UCSD-AML1 (cell line): ENCODE measurements around the gene FLVCR1.
"Not testable (repeated sequence)": the region's sequence is repeated elsewhere in the genome, so short reads cannot be mapped to it uniquely, and the experiment has no call there.

Source experiments
- DNase-seq: peaks from one replicate; lab custom pipeline; 2025; ENCODE audit not compliant: unreplicated experiment; lab: John Stamatoyannopoulos, UW

Gene FLVCR1

DNA sequence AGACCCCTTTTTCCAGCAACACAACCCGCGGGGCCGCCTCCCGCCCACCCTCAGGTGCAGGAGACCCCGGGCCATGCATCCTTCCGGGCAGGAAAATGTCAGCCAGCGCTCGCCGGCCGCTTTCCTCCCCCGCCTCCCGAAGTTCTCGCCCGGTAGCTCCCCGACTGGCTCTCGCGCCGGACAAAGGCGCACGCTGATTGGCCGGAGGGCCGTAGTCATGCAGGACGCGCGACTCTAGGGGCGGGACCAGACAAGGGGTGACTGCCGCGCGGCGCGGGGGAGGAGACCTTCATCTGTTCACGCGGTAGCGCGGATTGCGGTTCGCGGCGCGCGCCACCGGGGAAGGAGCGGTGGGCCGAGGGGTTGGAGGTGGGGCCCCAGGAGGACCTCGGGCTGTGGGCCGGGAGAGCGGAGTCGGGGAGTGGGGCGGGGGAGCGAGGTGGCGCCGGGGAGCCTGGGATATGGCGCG is at the start of gene FLVCR1:
TSS of gene FLVCR1 (plus strand) at position 284 of the 469 bp plus-strand sequence. CDS start at position 462, 178 bp downstream.
- peak; percentile 96 for DNase-seq

DNA sequence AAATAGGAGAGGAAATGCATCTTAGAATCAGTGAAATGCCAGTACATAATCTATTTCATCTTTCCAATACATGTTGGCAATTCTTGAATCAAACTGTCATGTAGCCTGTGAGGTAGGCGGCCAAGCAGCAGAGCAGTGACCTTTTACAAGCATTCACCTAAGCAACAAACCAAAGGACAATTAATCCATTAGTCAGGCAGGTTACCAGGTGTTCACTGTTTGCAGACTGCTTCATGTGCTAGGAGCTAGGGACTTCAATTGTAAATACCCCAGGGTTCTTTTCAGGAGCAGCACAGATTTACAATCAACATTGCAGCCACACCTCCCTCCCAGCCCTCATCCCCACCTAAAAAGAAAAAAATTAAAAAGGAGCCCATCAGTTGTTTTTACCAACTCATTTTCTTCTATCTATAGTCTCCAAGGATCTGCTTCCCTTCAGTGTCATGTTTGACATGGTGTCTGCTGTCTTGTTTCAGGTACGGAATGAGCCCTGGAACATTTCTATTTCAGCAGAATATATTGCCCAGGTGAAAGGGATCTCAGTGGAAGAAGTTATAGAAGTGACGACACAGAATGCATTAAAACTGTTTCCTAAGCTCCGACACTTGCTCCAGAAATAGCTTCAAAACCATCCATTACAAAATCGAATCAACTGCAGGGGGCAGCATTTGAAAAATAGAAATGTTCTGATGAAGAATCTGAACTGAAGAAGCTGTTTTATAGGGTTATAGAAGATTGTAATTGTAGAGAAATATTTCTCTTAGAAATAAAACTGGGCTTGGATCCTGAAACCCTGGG is 43.3 kb upstream of the FLVCR1 start:
- DNase-seq, result no peak

GRCh38 chr1:212816567-212817278 is 41.4 kb upstream of the FLVCR1 start:
- no peak for DNase-seq

- DNase-seq, result no peak
Observed at GRCh38 chr1:212819726-212820125, 38.3 kb upstream of the FLVCR1 start.

- no peak for DNase-seq
Observed at GRCh38 chr1:212820969-212821368, 37.1 kb upstream of the FLVCR1 start.

DNA sequence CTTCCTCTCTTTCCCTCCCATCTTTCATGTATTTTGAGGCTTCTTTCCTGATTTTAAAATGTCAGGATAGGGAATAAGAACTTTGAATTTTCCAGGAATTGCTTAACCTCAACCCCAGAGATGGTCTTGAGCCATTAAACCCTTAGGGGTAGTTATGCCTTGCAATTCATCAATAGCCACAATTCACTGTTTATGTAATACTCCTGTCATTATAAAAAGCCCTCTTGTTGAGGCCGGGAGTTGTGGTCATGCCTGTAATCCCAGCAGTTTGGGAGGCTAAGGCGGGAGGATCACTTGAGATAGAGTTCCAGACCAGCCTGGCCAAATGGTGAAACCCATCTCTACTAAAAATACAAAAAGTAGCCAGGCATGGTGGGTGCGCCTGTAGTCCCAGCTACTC is 35.1 kb upstream of the FLVCR1 start:
- DNase-seq, result no peak

- no peak for DNase-seq
Observed at GRCh38 chr1:212824201-212824600, 33.9 kb upstream of the FLVCR1 start.

DNA sequence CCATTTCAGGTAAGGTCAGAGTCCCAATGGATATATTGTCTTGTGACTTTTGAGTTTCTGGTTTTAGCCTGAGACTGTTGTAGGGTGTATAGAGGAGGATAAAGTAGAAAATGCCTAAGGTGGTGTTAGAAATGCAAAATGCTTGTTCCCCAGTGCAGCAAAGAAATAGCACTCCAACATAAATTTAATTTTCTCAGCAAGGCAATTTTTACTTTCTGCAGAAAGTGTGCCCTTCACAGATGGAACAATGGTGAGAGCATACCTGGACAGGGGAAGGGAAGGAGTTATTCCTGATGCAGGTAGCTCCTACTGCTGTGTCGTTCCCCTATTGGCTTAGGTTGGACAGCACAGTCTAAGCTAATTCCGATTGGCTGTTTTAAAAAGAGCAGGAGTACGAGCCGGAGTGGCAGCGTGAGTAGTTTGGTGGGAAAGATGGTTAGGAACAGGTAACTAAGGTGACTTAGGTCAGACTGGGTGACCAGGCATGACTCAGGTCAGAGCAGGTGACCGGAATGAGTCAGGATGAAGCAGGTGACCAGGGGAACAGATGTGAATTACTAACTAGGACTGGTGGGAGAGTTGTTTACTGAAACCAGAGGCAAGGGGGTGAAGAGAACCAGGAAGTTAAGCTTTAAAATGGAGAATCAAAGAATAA is 32.1 kb upstream of the FLVCR1 start:
- no peak for DNase-seq

- DNase-seq, result no peak
Observed at GRCh38 chr1:212827171-212827776, 30.8 kb upstream of the FLVCR1 start.

DNA sequence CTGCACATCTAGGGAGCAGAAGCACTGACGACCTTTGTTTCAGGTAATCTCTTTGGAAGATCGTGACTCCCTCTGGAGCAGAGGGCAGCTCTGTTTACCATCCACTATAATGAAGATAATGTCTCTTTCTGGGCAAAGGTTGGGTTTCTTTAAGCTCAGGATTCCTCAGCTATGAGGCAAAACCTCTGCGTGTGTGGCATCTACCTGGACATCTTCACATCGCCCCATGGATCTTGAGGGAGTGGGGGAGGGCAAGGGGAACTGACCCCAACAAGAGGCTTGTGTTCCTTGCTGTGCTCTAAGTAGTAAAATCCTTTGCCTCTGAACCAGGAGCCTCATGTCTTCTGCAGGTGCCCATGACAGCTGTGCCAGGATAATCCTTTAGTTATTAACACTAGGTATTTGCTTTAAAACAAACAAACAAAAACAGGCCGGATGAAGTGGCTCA is 30.2 kb upstream of the FLVCR1 start:
- no peak for DNase-seq

GRCh38 chr1:212828395-212828794 is 29.7 kb upstream of the FLVCR1 start:
- DNase-seq, result no peak

DNA sequence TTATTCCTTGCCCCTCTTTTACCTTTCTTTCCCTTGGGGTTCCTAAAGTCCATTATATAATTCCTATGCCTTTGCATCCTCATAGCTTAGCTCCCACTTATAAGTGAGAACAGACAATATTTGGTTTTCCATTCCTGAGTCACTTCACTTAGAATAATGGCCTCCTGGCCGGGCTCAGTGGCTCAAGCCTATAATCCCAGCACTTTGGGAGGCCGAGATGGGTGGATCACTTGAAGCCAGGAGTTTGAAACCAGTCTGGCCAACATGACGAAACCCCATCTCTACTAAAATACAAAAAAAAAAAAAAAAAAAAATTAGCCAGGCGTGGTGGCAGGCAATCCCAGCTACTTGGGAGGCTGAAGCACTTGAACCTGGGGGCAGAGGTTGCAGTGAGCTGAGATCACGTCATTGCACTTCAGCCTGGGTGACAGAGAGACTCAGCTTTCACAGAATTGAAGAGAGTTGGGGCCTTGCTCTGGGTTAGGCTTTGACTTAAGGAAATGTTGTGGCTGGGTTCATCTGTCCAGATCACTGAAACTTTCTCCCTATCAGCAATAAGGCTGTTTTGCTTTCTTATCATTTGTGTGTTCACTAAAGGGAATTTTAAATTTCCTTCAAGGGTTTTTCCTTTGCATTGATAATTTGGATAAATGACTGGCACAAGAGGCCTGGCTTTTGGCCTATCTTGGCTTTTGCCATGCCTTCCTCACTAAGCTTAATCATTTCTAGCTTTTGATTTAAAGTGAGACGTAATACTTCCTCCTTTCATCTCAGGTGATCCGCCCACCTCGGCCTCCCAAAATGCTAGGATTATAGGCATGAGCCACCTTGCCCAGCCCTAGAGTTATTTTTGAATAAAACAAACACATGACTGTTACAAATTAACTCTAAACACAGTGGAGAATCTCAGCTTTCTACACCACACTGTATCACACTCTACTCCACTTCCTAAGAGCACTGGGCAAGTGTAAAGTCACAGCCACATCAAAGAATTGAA is 24.6 kb upstream of the FLVCR1 start:
- not testable (repeated sequence) for DNase-seq

DNA sequence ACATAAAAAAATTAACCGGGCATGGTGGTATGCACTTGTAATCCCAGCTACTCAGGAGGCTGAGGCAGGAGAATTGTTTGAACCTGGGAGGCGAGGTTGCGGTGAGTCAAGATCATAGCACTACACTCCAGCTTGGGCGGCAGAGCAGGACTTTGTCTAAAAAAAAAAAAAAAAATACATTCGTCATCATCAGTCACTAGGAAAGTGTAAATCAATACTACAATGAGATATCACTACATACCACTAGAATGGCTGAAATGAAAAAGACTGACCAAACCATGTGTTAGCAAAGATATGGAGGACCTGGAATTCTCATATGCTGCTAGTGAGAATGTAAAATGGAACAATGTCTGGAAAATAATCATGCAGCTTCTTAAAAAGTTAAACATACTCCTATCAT is 19.9 kb upstream of the FLVCR1 start:
- DNase-seq, result no peak

- not testable (repeated sequence) for DNase-seq
Observed at GRCh38 chr1:212844521-212844920, 13.6 kb upstream of the FLVCR1 start.

- no peak for DNase-seq
Observed at GRCh38 chr1:212847549-212847948, 10.5 kb upstream of the FLVCR1 start, which contains the start of gene SPATA45. TSS of gene SPATA45 (minus strand) at chr1:212847649. CDS start at chr1:212836149, 11,500 bp downstream.

DNA sequence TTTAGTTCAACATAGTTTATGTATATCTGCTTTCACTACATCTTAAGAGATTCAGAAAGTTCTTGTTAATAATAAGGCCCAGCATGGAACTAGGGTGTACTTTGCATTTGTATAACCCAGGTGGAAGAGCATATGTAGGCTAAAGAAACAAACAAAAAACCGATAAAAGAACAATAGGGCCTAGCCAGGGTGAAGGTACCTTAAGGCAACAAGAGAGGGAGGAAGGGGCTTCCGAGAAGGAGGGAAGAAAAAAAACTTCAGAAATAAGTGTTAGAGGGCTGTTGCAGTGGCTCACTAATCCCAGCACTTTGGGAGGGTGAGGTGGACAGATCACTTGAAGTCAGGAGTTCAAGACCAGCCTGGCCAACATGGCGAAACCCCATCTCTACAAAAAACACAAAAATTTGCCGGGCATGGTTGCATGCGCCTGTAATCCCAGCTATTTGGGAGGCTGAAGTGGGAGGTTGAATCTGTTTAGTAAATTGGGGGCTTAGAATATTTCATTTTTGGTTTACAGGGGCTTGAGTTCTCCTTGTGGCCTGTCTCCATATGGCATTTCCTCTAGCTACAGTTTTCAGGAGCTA is 5.9 kb upstream of the FLVCR1 start:
- DNase-seq, result no peak

GRCh38 chr1:212853658-212854057 is 4.4 kb upstream of the FLVCR1 start:
- DNase-seq, result no peak

DNA sequence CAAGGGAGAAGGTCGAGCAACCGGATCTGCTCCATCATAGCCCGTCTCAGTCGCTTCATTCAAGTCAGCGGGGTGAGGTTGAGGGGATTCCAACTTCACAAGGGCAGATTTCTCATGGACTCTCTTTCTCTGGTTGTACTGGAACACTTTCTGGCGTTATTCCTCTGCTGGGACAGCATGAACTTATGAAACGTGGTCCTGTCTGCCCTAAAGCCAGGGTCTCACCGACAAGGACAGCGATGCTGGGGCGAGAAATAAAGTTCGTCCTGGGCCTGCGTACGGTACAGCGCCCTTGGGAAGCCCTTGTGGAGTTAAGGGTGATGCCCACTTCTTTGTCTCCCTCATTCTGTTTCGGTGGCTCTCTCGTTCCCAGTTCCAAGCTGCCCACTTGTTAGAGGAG is 1.3 kb upstream of the FLVCR1 start:
- no peak for DNase-seq

DNA sequence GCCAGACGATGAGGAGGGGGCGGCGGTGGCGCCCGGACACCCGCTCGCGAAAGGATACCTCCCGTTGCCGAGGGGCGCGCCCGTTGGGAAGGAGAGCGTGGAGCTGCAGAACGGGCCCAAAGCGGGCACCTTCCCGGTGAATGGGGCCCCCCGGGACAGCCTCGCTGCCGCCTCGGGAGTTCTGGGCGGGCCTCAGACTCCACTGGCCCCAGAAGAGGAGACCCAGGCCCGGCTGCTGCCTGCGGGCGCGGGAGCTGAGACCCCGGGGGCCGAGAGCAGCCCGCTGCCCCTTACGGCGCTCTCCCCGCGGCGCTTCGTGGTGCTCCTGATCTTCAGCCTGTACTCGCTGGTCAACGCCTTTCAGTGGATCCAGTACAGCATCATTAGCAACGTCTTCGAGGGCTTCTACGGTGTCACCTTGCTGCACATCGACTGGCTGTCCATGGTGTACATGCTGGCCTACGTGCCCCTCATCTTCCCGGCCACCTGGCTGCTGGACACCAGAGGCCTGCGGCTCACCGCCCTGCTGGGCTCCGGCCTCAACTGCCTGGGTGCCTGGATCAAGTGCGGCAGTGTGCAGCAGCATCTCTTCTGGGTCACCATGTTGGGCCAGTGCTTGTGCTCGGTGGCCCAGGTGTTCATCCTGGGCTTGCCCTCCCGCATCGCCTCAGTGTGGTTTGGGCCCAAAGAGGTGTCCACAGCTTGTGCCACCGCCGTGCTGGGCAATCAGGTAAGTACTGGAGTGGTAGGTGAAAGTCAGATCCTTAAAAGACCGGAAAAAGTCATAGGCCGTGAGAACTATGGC is 588 bp downstream of the FLVCR1 start:
- peak; percentile 47 for DNase-seq
